Measurements from ENCODE around the gene XPR1. TPM values are rescaled to one million over a fixed set of nuclear protein-coding genes. Genes with fewer than 3 reads are reported as not detected.
A peak's percentile ranks its signal among the peaks of the same experiment; 100 is the strongest.

Gene XPR1
- total RNA-seq (2022) (38.6 and 39.7 TPM in 2 replicates), Bru-seq, nascent RNA (percentile 85 among the genes with signal in this experiment), BruChase-seq, experiment 1, labeled RNA remaining after a 6-hour chase (percentile 76 among the genes with signal in this experiment), BruChase-seq, experiment 2, labeled RNA remaining after a 2-hour chase (percentile 75 among the genes with signal in this experiment)
- long read RNA-seq, full-length matches to known transcripts = 1 of 12 reads
- long read RNA-seq, partial matches to known transcripts = 2 of 12 reads
- long read RNA-seq, other reads (novel, unspliced or antisense) = 9 of 12 reads

DNA sequence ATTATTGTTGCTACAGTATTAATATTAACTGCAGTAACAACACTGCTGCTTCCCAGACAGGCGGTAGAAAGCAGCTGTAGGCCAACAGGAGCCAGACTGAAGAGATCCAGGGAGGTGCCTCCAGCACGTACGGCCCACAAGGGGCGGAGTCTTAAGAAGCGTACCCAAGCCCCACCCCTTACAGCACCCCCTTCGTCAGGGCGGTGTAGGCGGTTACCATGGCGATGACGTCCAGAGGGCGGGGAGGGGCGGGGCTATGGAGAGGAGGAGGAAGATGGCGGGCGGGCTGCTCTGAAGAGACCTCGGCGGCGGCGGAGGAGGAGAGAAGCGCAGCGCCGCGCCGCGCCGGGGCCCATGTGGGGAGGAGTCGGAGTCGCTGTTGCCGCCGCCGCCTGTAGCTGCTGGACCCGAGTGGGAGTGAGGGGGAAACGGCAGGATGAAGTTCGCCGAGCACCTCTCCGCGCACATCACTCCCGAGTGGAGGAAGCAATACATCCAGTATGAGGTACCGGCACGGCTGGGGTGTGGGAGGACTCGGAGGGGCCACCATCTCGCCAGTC is at the start of gene XPR1:
XPR1 (plus strand) TSS at position 257 of the 560 bp plus-strand sequence; CDS start at position 437, 180 bp downstream.
- peak; percentile 100 for DNase-seq (ENCODE audit: unreplicated experiment)
- ChIA-PET POLR2A (interaction anchor here (0.5 to 3.3 kb wide), 36 partner anchors 8 to 1562 kb away, joined by 3 to 51 read pairs (median 4); partner anchors contain the start of gene ACBD6), CTCF (interaction anchor here (0.8 to 3.0 kb wide), 20 partner anchors 10 to 511 kb away, joined by 3 to 31 read pairs (median 6); partner anchors contain the start of gene ACBD6)
- Mint-ChIP-seq H3K9me3 (ENCODE audit: unreplicated experiment) (no peaks in the 10 kb centered on the region), H3K4me3 (ENCODE audit: unreplicated experiment) (no peak within 1 kb of the TSS), H3K27ac (ENCODE audit: low read depth, unreplicated experiment) (no peak within 1 kb of the TSS), H3K36me3 (ENCODE audit: insufficient read depth, unreplicated experiment) (peaks cover 7% of the 10 kb centered on the region), H3K4me1 (ENCODE audit: insufficient read depth, unreplicated experiment) (peaks cover 11% of the 10 kb centered on the region), H3K27me3 (ENCODE audit: insufficient read depth, unreplicated experiment) (no peaks in the 10 kb centered on the region)
- TF ChIP-seq, protein P1, sequence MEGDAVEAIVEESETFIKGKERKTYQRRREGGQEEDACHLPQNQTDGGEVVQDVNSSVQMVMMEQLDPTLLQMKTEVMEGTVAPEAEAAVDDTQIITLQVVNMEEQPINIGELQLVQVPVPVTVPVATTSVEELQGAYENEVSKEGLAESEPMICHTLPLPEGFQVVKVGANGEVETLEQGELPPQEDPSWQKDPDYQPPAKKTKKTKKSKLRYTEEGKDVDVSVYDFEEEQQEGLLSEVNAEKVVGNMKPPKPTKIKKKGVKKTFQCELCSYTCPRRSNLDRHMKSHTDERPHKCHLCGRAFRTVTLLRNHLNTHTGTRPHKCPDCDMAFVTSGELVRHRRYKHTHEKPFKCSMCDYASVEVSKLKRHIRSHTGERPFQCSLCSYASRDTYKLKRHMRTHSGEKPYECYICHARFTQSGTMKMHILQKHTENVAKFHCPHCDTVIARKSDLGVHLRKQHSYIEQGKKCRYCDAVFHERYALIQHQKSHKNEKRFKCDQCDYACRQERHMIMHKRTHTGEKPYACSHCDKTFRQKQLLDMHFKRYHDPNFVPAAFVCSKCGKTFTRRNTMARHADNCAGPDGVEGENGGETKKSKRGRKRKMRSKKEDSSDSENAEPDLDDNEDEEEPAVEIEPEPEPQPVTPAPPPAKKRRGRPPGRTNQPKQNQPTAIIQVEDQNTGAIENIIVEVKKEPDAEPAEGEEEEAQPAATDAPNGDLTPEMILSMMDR (IDR thresholded peaks at IDR 0.05; ENCODE audit: unreplicated experiment) = no peak
- intact Hi-C loops (cut with micrococcal nuclease) = loop anchor here (1.0 to 10.0 kb wide), 4 partner anchors 99 to 793 kb away; no protein-coding TSS in a partner anchor
- BruUV-seq (replicated peaks) = no TSS peak

DNA sequence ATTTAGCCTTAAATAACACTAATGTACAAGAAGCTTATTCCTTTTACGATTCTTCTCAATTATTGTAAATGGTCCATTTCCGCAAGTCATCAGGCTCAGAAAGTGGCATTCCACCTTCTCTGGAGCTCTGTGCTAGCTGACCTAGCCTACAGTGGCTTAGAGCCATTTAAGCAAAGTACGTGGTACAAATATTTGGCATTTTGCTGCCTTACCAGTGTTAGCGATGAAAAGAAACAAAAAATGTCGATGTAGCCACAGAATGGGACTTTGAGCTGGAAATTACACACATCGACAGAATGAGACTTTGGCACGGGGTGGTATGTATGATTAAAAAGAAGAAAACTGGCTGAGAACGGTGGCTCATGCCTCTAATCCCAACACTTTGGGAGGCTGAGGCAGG is 47.0 kb upstream of the XPR1 start:
- no peak overlapping the region for H3K4me3 Mint-ChIP-seq (ENCODE audit: unreplicated experiment)

DNA sequence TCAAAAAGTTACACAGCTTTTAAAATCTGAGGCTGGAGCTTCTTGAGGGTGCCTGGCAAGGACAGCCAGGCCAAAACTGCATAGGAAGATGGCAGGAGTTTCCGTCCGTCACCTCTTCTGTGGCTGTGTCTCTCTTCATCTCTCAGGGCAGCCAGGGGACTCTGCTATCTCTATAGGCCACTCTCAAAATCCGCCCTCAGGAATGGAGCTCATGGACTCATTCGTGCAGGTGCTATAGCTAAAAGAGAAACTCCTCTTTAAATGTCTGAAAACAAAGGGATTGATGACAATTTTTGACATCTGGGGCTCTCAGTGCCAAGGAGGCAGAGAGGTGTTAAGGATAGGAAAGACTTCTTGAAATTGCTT is 45.8 kb upstream of the XPR1 start:
- Mint-ChIP-seq H3K27ac (ENCODE audit: low read depth, unreplicated experiment) (peak overlapping the region; percentile 99), H3K9me3 (ENCODE audit: unreplicated experiment) (peaks cover 7% of the 10 kb centered on the region), H3K4me3 (ENCODE audit: unreplicated experiment) (peak overlapping the region; percentile 51), H3K36me3 (ENCODE audit: insufficient read depth, unreplicated experiment) (no peaks in the 10 kb centered on the region), H3K4me1 (ENCODE audit: insufficient read depth, unreplicated experiment) (peaks cover 37% of the 10 kb centered on the region), H3K27me3 (ENCODE audit: insufficient read depth, unreplicated experiment) (no peaks in the 10 kb centered on the region)
- ChIA-PET POLR2A (interaction anchor here (0.6 to 3.0 kb wide), 22 partner anchors 9 to 448 kb away, joined by 3 to 33 read pairs (median 7); partner anchors contain the start of genes ACBD6, MR1 and XPR1), CTCF (interaction anchor here (0.6 to 2.8 kb wide), 13 partner anchors 10 to 277 kb away, joined by 3 to 16 read pairs (median 5); partner anchors contain the start of genes ACBD6 and XPR1)
- BruUV-seq (replicated peaks) = TSS peak; percentile 85
- intact Hi-C loops (cut with micrococcal nuclease) = no loop called here
- no peak for DNase-seq (ENCODE audit: unreplicated experiment)
- TF ChIP-seq, protein P1 (IDR thresholded peaks at IDR 0.05; ENCODE audit: unreplicated experiment) = no peak

More for the DNA sequence above, 47.0 kb upstream of the XPR1 start:
- BruUV-seq (replicated peaks) = TSS peak; percentile 83
- DNase-seq (ENCODE audit: unreplicated experiment) = no peak
- TF ChIP-seq, protein P1 (IDR thresholded peaks at IDR 0.05; ENCODE audit: unreplicated experiment) = no peak
- H3K27me3 Mint-ChIP-seq (ENCODE audit: insufficient read depth, unreplicated experiment) = no peaks in the 10 kb centered on the region
- peaks cover 7% of the 10 kb centered on the region for H3K9me3 Mint-ChIP-seq (ENCODE audit: unreplicated experiment)
- intact Hi-C loops (cut with micrococcal nuclease) = no loop called here
- peaks cover 45% of the 10 kb centered on the region for H3K4me1 Mint-ChIP-seq (ENCODE audit: insufficient read depth, unreplicated experiment)
- peaks cover 3% of the 10 kb centered on the region for H3K36me3 Mint-ChIP-seq (ENCODE audit: insufficient read depth, unreplicated experiment)
- POLR2A ChIA-PET = interaction anchor here (0.6 to 3.0 kb wide), 22 partner anchors 7 to 1586 kb away, joined by 3 to 33 read pairs (median 7); partner anchors contain the start of genes ACBD6, MR1 and XPR1
- H3K27ac Mint-ChIP-seq (ENCODE audit: low read depth, unreplicated experiment) = peak overlapping the region; percentile 99
- CTCF ChIA-PET = interaction anchor here (0.6 to 2.8 kb wide), 14 partner anchors 11 to 278 kb away, joined by 3 to 16 read pairs (median 5); no protein-coding TSS in a partner anchor

DNA sequence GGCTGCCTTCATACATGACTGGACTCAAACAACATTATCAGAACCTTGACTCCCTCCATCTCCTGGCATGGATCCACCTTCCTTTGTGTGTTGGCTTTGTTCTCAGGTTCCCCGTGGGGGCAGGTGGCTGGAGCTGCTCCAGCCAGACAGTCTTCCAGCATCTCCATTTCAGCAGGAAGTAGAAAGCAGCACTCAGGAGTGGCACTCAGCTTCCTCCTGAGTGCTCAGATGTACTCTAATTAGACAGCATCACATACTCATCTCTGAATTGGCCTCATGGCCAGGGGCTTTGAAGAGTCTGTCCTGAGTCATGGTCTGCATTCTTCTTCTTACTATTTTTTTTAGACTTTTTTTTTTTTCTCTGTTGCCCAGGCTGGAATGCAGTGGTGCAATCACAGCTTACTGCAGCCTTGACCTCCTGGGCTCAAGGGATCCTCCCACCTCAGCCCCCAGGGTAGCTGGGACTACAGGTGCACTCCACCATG is 45.1 kb upstream of the XPR1 start:
- Mint-ChIP-seq H3K9me3 (ENCODE audit: unreplicated experiment) (peaks cover 7% of the 10 kb centered on the region), H3K27ac (ENCODE audit: low read depth, unreplicated experiment) (peak overlapping the region; percentile 99), H3K4me3 (ENCODE audit: unreplicated experiment) (no peak overlapping the region), H3K27me3 (ENCODE audit: insufficient read depth, unreplicated experiment) (no peaks in the 10 kb centered on the region), H3K4me1 (ENCODE audit: insufficient read depth, unreplicated experiment) (peaks cover 34% of the 10 kb centered on the region), H3K36me3 (ENCODE audit: insufficient read depth, unreplicated experiment) (no peaks in the 10 kb centered on the region)
- ChIA-PET POLR2A (interaction anchor here (0.6 to 3.0 kb wide), 15 partner anchors 8 to 84 kb away, joined by 3 to 33 read pairs (median 14); partner anchors contain the start of genes ACBD6 and XPR1), CTCF (interaction anchor here (0.6 to 2.8 kb wide), 10 partner anchors 14 to 288 kb away, joined by 3 to 16 read pairs (median 4); partner anchors contain the start of genes ACBD6 and XPR1)
- BruUV-seq (replicated peaks) = no TSS peak
- TF ChIP-seq, protein P1 (IDR thresholded peaks at IDR 0.05; ENCODE audit: unreplicated experiment) = no peak
- DNase-seq (ENCODE audit: unreplicated experiment) = peak; percentile 93
- intact Hi-C loops (cut with micrococcal nuclease) = no loop called here
